Measurements from ENCODE around the gene OPN4. TPM values are rescaled to one million over a fixed set of nuclear protein-coding genes. Genes with fewer than 3 reads are reported as not detected.

Gene OPN4
- polyA plus RNA-seq, 2 of the 4 experiments (the other 2 are of a cell fraction), result not detected

GRCh38 chr10:86681722-86682386 is 27.5 kb downstream of the OPN4 start:
- no peak overlapping the region for H3K4me3 ChIP-seq
- ATAC-seq, result no peak
- TF ChIP-seq, protein P1, sequence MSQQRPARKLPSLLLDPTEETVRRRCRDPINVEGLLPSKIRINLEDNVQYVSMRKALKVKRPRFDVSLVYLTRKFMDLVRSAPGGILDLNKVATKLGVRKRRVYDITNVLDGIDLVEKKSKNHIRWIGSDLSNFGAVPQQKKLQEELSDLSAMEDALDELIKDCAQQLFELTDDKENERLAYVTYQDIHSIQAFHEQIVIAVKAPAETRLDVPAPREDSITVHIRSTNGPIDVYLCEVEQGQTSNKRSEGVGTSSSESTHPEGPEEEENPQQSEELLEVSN (IDR thresholded peaks at IDR 0.05; ENCODE audit: borderline replicate concordance, low read depth), result no peak
- no peak for TF ChIP-seq ZFP36 (IDR thresholded peaks at IDR 0.05; ENCODE audit: borderline replicate concordance, partially characterized antibody)
- TF ChIP-seq NR3C1 (IDR thresholded peaks at IDR 0.05), result no peak
- TF ChIP-seq EP300 (IDR thresholded peaks at IDR 0.05), result no peak
- no peak for TF ChIP-seq POLR2AphosphoS2 (conservative IDR thresholded peaks at IDR 0.05; ENCODE audit: low read length)
- TF ChIP-seq RCOR1 (IDR thresholded peaks at IDR 0.05; ENCODE audit: low read depth, low read length), result no peak
- TF ChIP-seq RARB (CRISPR knock-in tag; IDR thresholded peaks at IDR 0.05), result no peak
- no peak for TF ChIP-seq EHMT2 (IDR thresholded peaks at IDR 0.05; ENCODE audit: low read depth)
- no peak for TF ChIP-seq CBX2 (IDR thresholded peaks at IDR 0.05; ENCODE audit: borderline replicate concordance, low read depth)
- no peak for TF ChIP-seq PBX3 (IDR thresholded peaks at IDR 0.05)
- no peak for DNase-seq (ENCODE audit: low read depth in 1 of 2, low spot score in 1 of 2)
- H3K9me3 ChIP-seq, result no peaks in the 10 kb centered on the region
- no peak overlapping the region for H3K27ac ChIP-seq
- no peaks in the 10 kb centered on the region for H3K4me1 ChIP-seq
- ChIA-PET CTCF (interaction anchor here (0.8 to 2.6 kb wide), 4 partner anchors 12 to 218 kb away, joined by 3 to 9 read pairs (median 6); no protein-coding TSS in a partner anchor), POLR2A (no interaction called here)
- no peak for FAIRE-seq
- no peak overlapping the region for H3K4me2 ChIP-seq
- WGBS (ENCODE audit: missing lambda C conversion rate), result 78% methylated on average over 18 of the region's 22 CpGs

DNA sequence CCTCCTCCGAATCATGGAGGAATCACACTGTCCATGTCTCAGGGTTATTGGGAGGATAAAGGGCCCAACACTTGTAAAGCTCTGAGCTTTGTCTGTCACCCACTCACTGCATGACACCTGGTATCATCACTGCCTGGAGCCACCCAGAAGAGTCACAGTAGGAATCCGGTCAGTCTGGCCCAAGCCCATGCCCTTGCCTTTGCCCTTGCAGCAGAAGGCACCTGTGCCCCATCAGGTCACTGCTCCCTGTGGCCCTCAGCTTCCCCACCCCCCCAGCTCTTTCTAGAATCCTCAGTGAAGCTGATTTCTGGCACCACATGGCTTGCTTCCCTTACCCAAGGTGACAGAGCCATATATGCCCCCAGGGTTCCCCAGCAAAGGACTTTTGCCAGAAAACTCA is 28.3 kb downstream of the OPN4 start:
- Histone ChIP-seq H3K4me2 (no peak overlapping the region), H3K4me1 (no peaks in the 10 kb centered on the region), H3K27ac (no peak overlapping the region), H3K9me3 (no peaks in the 10 kb centered on the region), H3K4me3 (no peak overlapping the region)
- no peak for FAIRE-seq
- no peak for DNase-seq (ENCODE audit: low read depth in 1 of 2, low spot score in 1 of 2)
- 46% methylated on average over 2 of the region's 2 CpGs for WGBS (ENCODE audit: missing lambda C conversion rate)
- no peak for ATAC-seq
- TF ChIP-seq, protein P2, sequence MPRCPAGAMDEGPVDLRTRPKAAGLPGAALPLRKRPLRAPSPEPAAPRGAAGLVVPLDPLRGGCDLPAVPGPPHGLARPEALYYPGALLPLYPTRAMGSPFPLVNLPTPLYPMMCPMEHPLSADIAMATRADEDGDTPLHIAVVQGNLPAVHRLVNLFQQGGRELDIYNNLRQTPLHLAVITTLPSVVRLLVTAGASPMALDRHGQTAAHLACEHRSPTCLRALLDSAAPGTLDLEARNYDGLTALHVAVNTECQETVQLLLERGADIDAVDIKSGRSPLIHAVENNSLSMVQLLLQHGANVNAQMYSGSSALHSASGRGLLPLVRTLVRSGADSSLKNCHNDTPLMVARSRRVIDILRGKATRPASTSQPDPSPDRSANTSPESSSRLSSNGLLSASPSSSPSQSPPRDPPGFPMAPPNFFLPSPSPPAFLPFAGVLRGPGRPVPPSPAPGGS (IDR thresholded peaks at IDR 0.05), result no peak
- no peak for TF ChIP-seq POLR2A (IDR thresholded peaks at IDR 0.05; ENCODE audit: low read length)
- TF ChIP-seq MYC (IDR thresholded peaks at IDR 0.05; ENCODE audit: borderline replicate concordance, low read length), result no peak
- ChIA-PET POLR2A (no interaction called here), CTCF (interaction anchor here (1.0 to 2.6 kb wide), 7 partner anchors 11 to 283 kb away, joined by 3 to 9 read pairs (median 5); no protein-coding TSS in a partner anchor)

GRCh38 chr10:86684331-86685097 is 30.2 kb downstream of the OPN4 start:
- ATAC-seq (peak; percentile 25 to 80; a peak in 4 of 6 replicates), FAIRE-seq (no peak), DNase-seq (ENCODE audit: low read depth in 1 of 2, low spot score in 1 of 2) (no peak)
- ChIA-PET CTCF (interaction anchor here (0.7 to 2.4 kb wide), 22 partner anchors 9 to 286 kb away, joined by 3 to 12 read pairs (median 4); partner anchors contain the start of gene ADIRF), POLR2A (no interaction called here)
- Histone ChIP-seq H3K4me1 (no peaks in the 10 kb centered on the region), H3K27ac (no peak overlapping the region), H3K9me3 (no peaks in the 10 kb centered on the region), H3K4me3 (no peak overlapping the region), H3K4me2 (no peak overlapping the region)
- WGBS (ENCODE audit: missing lambda C conversion rate), result 47% methylated on average over 8 of the region's 9 CpGs
- TF ChIP-seq ZSCAN20 (CRISPR knock-in tag; IDR thresholded peaks at IDR 0.05) (no peak), SMC3 (IDR thresholded peaks at IDR 0.05) (peak; percentile 39; the same call in 2 of the 3 replicates), EP300 (IDR thresholded peaks at IDR 0.05) (no peak), EHF (CRISPR knock-in tag; IDR thresholded peaks at IDR 0.05) (no peak), NR3C1 (IDR thresholded peaks at IDR 0.05) (no peak), PBX3 (IDR thresholded peaks at IDR 0.05) (no peak), POLR2A (IDR thresholded peaks at IDR 0.05; ENCODE audit: low read length) (no peak), KDM1A (IDR thresholded peaks at IDR 0.05; ENCODE audit: low read depth) (no peak), TFCP2L1 (CRISPR knock-in tag; IDR thresholded peaks at IDR 0.05) (no peak), TP53 (CRISPR knock-in tag; IDR thresholded peaks at IDR 0.05) (no peak), GATA3 (IDR thresholded peaks at IDR 0.05; ENCODE audit: borderline replicate concordance) (no peak), USF2 (IDR thresholded peaks at IDR 0.05) (no peak), POLR2AphosphoS2 (conservative IDR thresholded peaks at IDR 0.05; ENCODE audit: low read length) (no peak), FOXS1 (CRISPR knock-in tag; IDR thresholded peaks at IDR 0.05) (no peak), JUNB (IDR thresholded peaks at IDR 0.05) (no peak), RAD21 (conservative IDR thresholded peaks at IDR 0.05 in 1 of 2, IDR thresholded peaks at IDR 0.05 in 1 of 2) (peak; percentile 54 to 67)
- TF ChIP-seq, protein P3, sequence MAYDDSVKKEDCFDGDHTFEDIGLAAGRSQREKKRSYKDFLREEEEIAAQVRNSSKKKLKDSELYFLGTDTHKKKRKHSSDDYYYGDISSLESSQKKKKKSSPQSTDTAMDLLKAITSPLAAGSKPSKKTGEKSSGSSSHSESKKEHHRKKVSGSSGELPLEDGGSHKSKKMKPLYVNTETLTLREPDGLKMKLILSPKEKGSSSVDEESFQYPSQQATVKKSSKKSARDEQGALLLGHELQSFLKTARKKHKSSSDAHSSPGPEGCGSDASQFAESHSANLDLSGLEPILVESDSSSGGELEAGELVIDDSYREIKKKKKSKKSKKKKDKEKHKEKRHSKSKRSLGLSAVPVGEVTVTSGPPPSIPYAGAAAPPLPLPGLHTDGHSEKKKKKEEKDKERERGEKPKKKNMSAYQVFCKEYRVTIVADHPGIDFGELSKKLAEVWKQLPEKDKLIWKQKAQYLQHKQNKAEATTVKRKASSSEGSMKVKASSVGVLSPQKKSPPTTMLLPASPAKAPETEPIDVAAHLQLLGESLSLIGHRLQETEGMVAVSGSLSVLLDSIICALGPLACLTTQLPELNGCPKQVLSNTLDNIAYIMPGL (CRISPR knock-in tag; IDR thresholded peaks at IDR 0.05; ENCODE audit: borderline replicate concordance), result no peak

Data from A549 (cell line).